ENCODE measurements around the gene CTSH. TPM values are rescaled to one million over a fixed set of nuclear protein-coding genes. Genes with fewer than 3 reads are reported as not detected.
A peak's percentile ranks its signal among the peaks of the same experiment; 100 is the strongest.

Gene CTSH
- total RNA-seq, 1 donor from 2014 or later = 19.3 TPM

GRCh38 chr15:78977591-78978347, 32.9 kb upstream of the CTSH start:
- no peak for DNase-seq (ENCODE audit: low spot score)

- DNase-seq (ENCODE audit: low spot score) = no peak
Observed at GRCh38 chr15:78977091-78977571, 32.3 kb upstream of the CTSH start.

GRCh38 chr15:78976691-78977090, 31.8 kb upstream of the CTSH start:
- DNase-seq (ENCODE audit: low spot score) = no peak

- DNase-seq (ENCODE audit: low spot score) = no peak
Observed at GRCh38 chr15:78974272-78974918, 29.5 kb upstream of the CTSH start.

- DNase-seq (ENCODE audit: low spot score) = no peak
Observed at GRCh38 chr15:78969687-78970349, 25.0 kb upstream of the CTSH start.

GRCh38 chr15:78968539-78969271, 23.9 kb upstream of the CTSH start:
- DNase-seq (ENCODE audit: low spot score) = no peak

GRCh38 chr15:78968114-78968513, 23.3 kb upstream of the CTSH start:
- DNase-seq (ENCODE audit: low spot score) = no peak

GRCh38 chr15:78960308-78960707, 15.5 kb upstream of the CTSH start:
- DNase-seq (ENCODE audit: low spot score) = no peak

- no peak for DNase-seq (ENCODE audit: low spot score)
Observed at GRCh38 chr15:78959360-78959759, 14.5 kb upstream of the CTSH start.

- DNase-seq (ENCODE audit: low spot score) = no peak
Observed at GRCh38 chr15:78957416-78958093, 12.7 kb upstream of the CTSH start.

- DNase-seq (ENCODE audit: low spot score) = no peak
Observed at GRCh38 chr15:78956937-78957336, 12.1 kb upstream of the CTSH start.

GRCh38 chr15:78955355-78955754, 10.5 kb upstream of the CTSH start:
- no peak for DNase-seq (ENCODE audit: low spot score)

GRCh38 chr15:78951841-78952238, 7.0 kb upstream of the CTSH start:
- no peak for DNase-seq (ENCODE audit: low spot score)

GRCh38 chr15:78950902-78951840, 6.3 kb upstream of the CTSH start:
- DNase-seq (ENCODE audit: low spot score) = peak; percentile 45

- DNase-seq (ENCODE audit: low spot score) = no peak
Observed at GRCh38 chr15:78950343-78950742, 5.5 kb upstream of the CTSH start.

GRCh38 chr15:78949461-78949860, 4.6 kb upstream of the CTSH start:
- no peak for DNase-seq (ENCODE audit: low spot score)

GRCh38 chr15:78947506-78947905, 2.7 kb upstream of the CTSH start:
- no peak for DNase-seq (ENCODE audit: low spot score)

- DNase-seq (ENCODE audit: low spot score) = no peak
Observed at GRCh38 chr15:78946493-78946892, 1.6 kb upstream of the CTSH start.

- no peak for DNase-seq (ENCODE audit: low spot score)
Observed at GRCh38 chr15:78944202-78944625, 632 bp downstream of the CTSH start.

GRCh38 chr15:78943692-78944091, 1.2 kb downstream of the CTSH start:
- DNase-seq (ENCODE audit: low spot score) = no peak

Measured in umbilical cord (tissue), 2 donors.